Upper lobe of right lung (tissue), 1 donor: ENCODE data around the gene C20orf204. TPM values are rescaled to one million over a fixed set of nuclear protein-coding genes. Genes with fewer than 3 reads are reported as not detected.
A peak's percentile ranks its signal among the peaks of the same experiment; 100 is the strongest.

Experiments used
- ATAC-seq: fragments of 200-7000 bp; cut with Tn5 transposase; one replicate; pipeline ENCODE4 v1.9.1; 2020; ENCODE audit warnings: mild to moderate bottlenecking, moderate library complexity
- DNase-seq: peaks from one replicate; pipeline ENCODE4 v3.0.0-alpha.2; 2020
- H3K27ac ChIP-seq: fragments of 200-600 bp; one replicate; pipeline ENCODE4 v1.8.0; 2022
- H3K27me3 ChIP-seq: fragments of 200-600 bp; one replicate; pipeline ENCODE4 v1.8.0; 2022; ENCODE audit warnings: mild to moderate bottlenecking
- H3K36me3 ChIP-seq: fragments of 200-600 bp; one replicate; pipeline ENCODE4 v1.8.0; 2022
- H3K4me1 ChIP-seq: fragments of 200-600 bp; one replicate; pipeline ENCODE4 v1.8.0; 2022
- H3K4me3 ChIP-seq: fragments of 200-600 bp; one replicate; pipeline ENCODE4 v1.8.0; 2022; ENCODE audit warnings: mild to moderate bottlenecking
- H3K9me3 ChIP-seq: fragments of 200-600 bp; one replicate; pipeline ENCODE4 v1.8.0; 2022
- CTCF ChIP-seq: fragments of 200-600 bp; IDR thresholded peaks from one replicate; pipeline ENCODE4 v1.8.0; 2022; ENCODE audit warnings: antibody characterized with exemption
- intact Hi-C: fragments of 100-400 bp; cut with DNase I; formaldehyde crosslinking; loops from one replicate; pipeline ENCODE4 v1.11.0; 2022
- total RNA-seq: library from RNA; stranded (reverse); fragmentation: NEBNext Ultra II Directional; extraction: Animal tissue kit (Norgen Biotek cat#: 25700); gene quantifications from one replicate; pipeline ENCODE4 v1.2.1, GENCODE V29; 2021
- donor health status: DM: no; HTN: yes; CAD: no; lungs with severe emphysema.

The C20orf204 gene
- total RNA-seq, 1 donor from 2014 or later, result 1.9 TPM

- intact Hi-C loops, result no loop called here
- DNase-seq (no peak), ATAC-seq (no peak)
- Histone ChIP-seq H3K9me3 (no peaks in the 10 kb centered on the region), H3K4me3 (no peak overlapping the region), H3K27me3 (no peaks in the 10 kb centered on the region), H3K27ac (no peak overlapping the region), H3K4me1 (peaks cover 4% of the 10 kb centered on the region), H3K36me3 (peaks cover 14% of the 10 kb centered on the region)
- TF ChIP-seq CTCF, result no peak
Measured at GRCh38 chr20:64069209-64069613, 33.2 kb downstream of the C20orf204 start.

- Histone ChIP-seq H3K9me3 (no peaks in the 10 kb centered on the region), H3K4me1 (no peaks in the 10 kb centered on the region), H3K27me3 (no peaks in the 10 kb centered on the region), H3K4me3 (no peak overlapping the region), H3K36me3 (peaks cover 15% of the 10 kb centered on the region), H3K27ac (no peak overlapping the region)
- intact Hi-C loops, result no loop called here
- TF ChIP-seq CTCF, result peak; percentile 70
- peak; percentile 24 for ATAC-seq
- no peak for DNase-seq
Measured at GRCh38 chr20:64069614-64070243, 33.7 kb downstream of the C20orf204 start.

- intact Hi-C loops, result no loop called here
- H3K36me3 ChIP-seq, result peaks cover 15% of the 10 kb centered on the region
- ATAC-seq (no peak), DNase-seq (no peak)
- H3K27ac ChIP-seq, result no peak overlapping the region
- TF ChIP-seq CTCF, result no peak
- no peak overlapping the region for H3K4me3 ChIP-seq
- no peaks in the 10 kb centered on the region for H3K27me3 ChIP-seq
- H3K4me1 ChIP-seq, result no peaks in the 10 kb centered on the region
- no peaks in the 10 kb centered on the region for H3K9me3 ChIP-seq
Measured at GRCh38 chr20:64070244-64070993, 34.4 kb downstream of the C20orf204 start.

GRCh38 chr20:64071341-64072332 lies 35.7 kb downstream of the C20orf204 start:
- Histone ChIP-seq H3K4me3 (no peak overlapping the region), H3K27me3 (no peaks in the 10 kb centered on the region)
- intact Hi-C loops, result no loop called here

More at GRCh38 chr20:64071341-64072332, 35.7 kb downstream of the C20orf204 start:
- no peak for TF ChIP-seq CTCF
- Histone ChIP-seq H3K9me3 (no peaks in the 10 kb centered on the region), H3K4me1 (no peaks in the 10 kb centered on the region), H3K36me3 (peaks cover 15% of the 10 kb centered on the region), H3K27ac (no peak overlapping the region)
- ATAC-seq (no peak), DNase-seq (no peak)
